ENCODE results near the gene DPAGT1. TPM values are rescaled to one million over a fixed set of nuclear protein-coding genes. Genes with fewer than 3 reads are reported as not detected.

The DPAGT1 gene
- total RNA-seq, 1 experiment from 2014 or later = 102 TPM

GRCh38 chr11:119048644-119049043 is 53.0 kb downstream of the DPAGT1 start:
- DNase-seq (ENCODE audit: low spot score) = no peak
- BruUV-seq (replicated peaks) = no TSS peak
- Histone ChIP-seq H3K9me3 (ENCODE audit: low read depth, low read length, poor library complexity, severe bottlenecking) (no peaks in the 10 kb centered on the region), H3K4me3 (ENCODE audit: low read depth, low read length, poor library complexity, severe bottlenecking) (no peak overlapping the region), H3K27me3 (replicated peaks; ENCODE audit: insufficient read depth, low read depth, low read length, poor library complexity) (no peaks in the 10 kb centered on the region), H3K4me1 (ENCODE audit: insufficient read depth, low read length, poor library complexity, severe bottlenecking) (no peaks in the 10 kb centered on the region), H3K27ac (ENCODE audit: low read depth, low read length, poor library complexity, severe bottlenecking) (no peak overlapping the region), H3K36me3 (ENCODE audit: insufficient read depth, low read length, poor library complexity, severe bottlenecking) (peaks cover 89% of the 10 kb centered on the region)
- intact Hi-C loops (cut with micrococcal nuclease; ENCODE audit: unreplicated experiment) = no loop called here
- TF ChIP-seq EZH2 (IDR thresholded peaks at IDR 0.05; ENCODE audit: borderline replicate concordance, low read depth, low read length, poor library complexity, severe bottlenecking) = no peak
- TF ChIP-seq, protein P1, sequence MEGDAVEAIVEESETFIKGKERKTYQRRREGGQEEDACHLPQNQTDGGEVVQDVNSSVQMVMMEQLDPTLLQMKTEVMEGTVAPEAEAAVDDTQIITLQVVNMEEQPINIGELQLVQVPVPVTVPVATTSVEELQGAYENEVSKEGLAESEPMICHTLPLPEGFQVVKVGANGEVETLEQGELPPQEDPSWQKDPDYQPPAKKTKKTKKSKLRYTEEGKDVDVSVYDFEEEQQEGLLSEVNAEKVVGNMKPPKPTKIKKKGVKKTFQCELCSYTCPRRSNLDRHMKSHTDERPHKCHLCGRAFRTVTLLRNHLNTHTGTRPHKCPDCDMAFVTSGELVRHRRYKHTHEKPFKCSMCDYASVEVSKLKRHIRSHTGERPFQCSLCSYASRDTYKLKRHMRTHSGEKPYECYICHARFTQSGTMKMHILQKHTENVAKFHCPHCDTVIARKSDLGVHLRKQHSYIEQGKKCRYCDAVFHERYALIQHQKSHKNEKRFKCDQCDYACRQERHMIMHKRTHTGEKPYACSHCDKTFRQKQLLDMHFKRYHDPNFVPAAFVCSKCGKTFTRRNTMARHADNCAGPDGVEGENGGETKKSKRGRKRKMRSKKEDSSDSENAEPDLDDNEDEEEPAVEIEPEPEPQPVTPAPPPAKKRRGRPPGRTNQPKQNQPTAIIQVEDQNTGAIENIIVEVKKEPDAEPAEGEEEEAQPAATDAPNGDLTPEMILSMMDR (conservative IDR thresholded peaks at IDR 0.05; ENCODE audit: low read depth, low read length) = no peak
- ChIA-PET POLR2A (ENCODE audit: low non-redundant PET) (interaction anchor here (0.6 kb wide), 1 partner anchor 11 kb away, joined by 14 read pairs; no protein-coding TSS in a partner anchor), CTCF (no interaction called here)

- Histone ChIP-seq H3K27me3 (replicated peaks; ENCODE audit: insufficient read depth, low read depth, low read length, poor library complexity) (no peaks in the 10 kb centered on the region), H3K4me1 (ENCODE audit: insufficient read depth, low read length, poor library complexity, severe bottlenecking) (no peaks in the 10 kb centered on the region), H3K9me3 (ENCODE audit: low read depth, low read length, poor library complexity, severe bottlenecking) (no peaks in the 10 kb centered on the region), H3K36me3 (ENCODE audit: insufficient read depth, low read length, poor library complexity, severe bottlenecking) (peaks cover 75% of the 10 kb centered on the region), H3K4me3 (ENCODE audit: low read depth, low read length, poor library complexity, severe bottlenecking) (no peak overlapping the region), H3K27ac (ENCODE audit: low read depth, low read length, poor library complexity, severe bottlenecking) (no peak overlapping the region)
- ChIA-PET POLR2A (ENCODE audit: low non-redundant PET) (no interaction called here), CTCF (interaction anchor here (0.7 kb wide), 1 partner anchor 428 kb away, joined by 3 read pairs; no protein-coding TSS in a partner anchor)
- no peak for DNase-seq (ENCODE audit: low spot score)
- intact Hi-C loops (cut with micrococcal nuclease; ENCODE audit: unreplicated experiment) = no loop called here
- BruUV-seq (replicated peaks) = no TSS peak
- TF ChIP-seq, protein P1 (conservative IDR thresholded peaks at IDR 0.05; ENCODE audit: low read depth, low read length) = no peak
- no peak for TF ChIP-seq EZH2 (IDR thresholded peaks at IDR 0.05; ENCODE audit: borderline replicate concordance, low read depth, low read length, poor library complexity, severe bottlenecking)
Measured at GRCh38 chr11:119047205-119047604, 54.4 kb downstream of the DPAGT1 start.

Other genes with a start within 250 kb of the DPAGT1 start
- gene CXCR5, start 218.0 kb downstream of the DPAGT1 start, total RNA-seq (2021) = not detected in 2 replicates
- 49.9 and 64.0 TPM in 2 replicates for gene BCL9L, start 175.9 kb downstream of the DPAGT1 start, total RNA-seq (2021)
- not detected in 2 replicates for gene UPK2, start 145.6 kb downstream of the DPAGT1 start, total RNA-seq (2021)
- not detected in 2 replicates for gene FOXR1, start 130.1 kb downstream of the DPAGT1 start, total RNA-seq (2021)
- gene CENATAC, start 103.7 kb downstream of the DPAGT1 start, total RNA-seq (2021) = 56.7 and 57.4 TPM in 2 replicates
- 1,091 and 1,176 TPM in 2 replicates for gene RPS25, start 83.5 kb downstream of the DPAGT1 start, total RNA-seq (2021)
- 73.0 and 81.2 TPM in 2 replicates for gene TRAPPC4, start 83.1 kb downstream of the DPAGT1 start, total RNA-seq (2021)
- 49.3 and 54.6 TPM in 2 replicates for gene SLC37A4, start 71.0 kb downstream of the DPAGT1 start, total RNA-seq (2021)
- 315 and 328 TPM in 2 replicates for gene HYOU1, start 44.6 kb downstream of the DPAGT1 start, total RNA-seq (2021)
- 26.7 and 32.4 TPM in 2 replicates for gene VPS11, start 34.0 kb downstream of the DPAGT1 start, total RNA-seq (2021)
- 72.5 and 80.6 TPM in 2 replicates for gene HMBS, start 17.0 kb downstream of the DPAGT1 start, total RNA-seq (2021)
- 17.1 and 17.8 TPM in 2 replicates for gene C2CD2L, start 5.5 kb upstream of the DPAGT1 start, total RNA-seq (2021)
- gene HINFP, start 19.7 kb upstream of the DPAGT1 start, total RNA-seq (2021) = 31.7 and 31.9 TPM in 2 replicates
- 0.33 TPM in 1 of 2 replicates, not detected in the other for gene ABCG4, start 47.2 kb upstream of the DPAGT1 start, total RNA-seq (2021)
- 1.4 and 2.7 TPM in 2 replicates for gene NLRX1, start 66.9 kb upstream of the DPAGT1 start, total RNA-seq (2021)
- gene NHERF4, start 83.6 kb upstream of the DPAGT1 start, total RNA-seq (2021) = not detected in 2 replicates
- 39.9 and 40.7 TPM in 2 replicates for gene CBL, start 104.5 kb upstream of the DPAGT1 start, total RNA-seq (2021)
- gene MCAM, start 215.3 kb upstream of the DPAGT1 start, total RNA-seq (2021) = 14.4 and 20.0 TPM in 2 replicates
- 81.3 and 89.3 TPM in 2 replicates for gene RNF26, start 232.7 kb upstream of the DPAGT1 start, total RNA-seq (2021)
- 0.31 TPM in 1 of 2 replicates, not detected in the other for gene C1QTNF5, start 239.0 kb upstream of the DPAGT1 start, total RNA-seq (2021)
- gene MFRP, start 244.9 kb upstream of the DPAGT1 start, total RNA-seq (2021) = not detected in 2 replicates